ENCODE measurements around the gene PLEKHG4B.

Gene PLEKHG4B

DNA sequence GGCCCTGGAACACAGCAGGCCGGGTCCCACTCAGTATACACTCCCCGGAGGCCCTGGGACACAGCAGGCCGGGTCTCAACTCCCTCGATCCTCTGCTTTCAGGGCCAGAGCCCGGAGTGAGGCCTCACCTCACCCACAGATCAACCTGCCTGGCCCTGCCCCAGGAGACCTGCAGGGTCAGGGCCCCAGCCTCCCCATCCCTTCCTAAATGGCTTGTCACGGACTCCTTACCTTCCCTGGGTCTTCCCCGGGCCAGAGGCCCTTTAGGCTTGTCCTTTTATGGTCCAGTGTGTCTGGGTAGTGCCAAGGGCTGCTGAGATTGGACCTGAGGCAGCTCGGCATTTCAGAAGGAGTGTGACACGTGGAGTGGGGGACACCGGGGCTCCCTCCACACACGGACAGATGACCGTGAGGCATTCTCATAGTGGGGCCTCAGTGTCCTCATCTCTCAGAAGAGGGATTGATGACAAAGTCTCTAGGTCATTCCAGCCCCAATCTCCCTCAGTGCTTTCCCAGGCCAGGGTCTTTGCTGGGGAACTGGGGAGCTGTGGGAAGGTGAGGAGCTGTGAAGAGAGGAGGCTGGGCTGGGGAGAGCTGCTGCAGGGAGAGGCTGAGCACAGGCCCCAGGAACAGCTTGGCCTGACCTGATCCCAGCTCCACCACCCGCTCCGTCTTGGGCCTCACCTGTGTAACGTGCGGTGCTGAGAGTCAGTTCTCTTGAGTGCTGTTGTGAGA is 18.0 kb upstream of the PLEKHG4B start:
- no peak overlapping the region for H3K4me3 ChIP-seq (ENCODE audit: low read depth, low read length)
- DNase-seq (ENCODE audit: low read depth): no peak
- TF ChIP-seq, protein P1, sequence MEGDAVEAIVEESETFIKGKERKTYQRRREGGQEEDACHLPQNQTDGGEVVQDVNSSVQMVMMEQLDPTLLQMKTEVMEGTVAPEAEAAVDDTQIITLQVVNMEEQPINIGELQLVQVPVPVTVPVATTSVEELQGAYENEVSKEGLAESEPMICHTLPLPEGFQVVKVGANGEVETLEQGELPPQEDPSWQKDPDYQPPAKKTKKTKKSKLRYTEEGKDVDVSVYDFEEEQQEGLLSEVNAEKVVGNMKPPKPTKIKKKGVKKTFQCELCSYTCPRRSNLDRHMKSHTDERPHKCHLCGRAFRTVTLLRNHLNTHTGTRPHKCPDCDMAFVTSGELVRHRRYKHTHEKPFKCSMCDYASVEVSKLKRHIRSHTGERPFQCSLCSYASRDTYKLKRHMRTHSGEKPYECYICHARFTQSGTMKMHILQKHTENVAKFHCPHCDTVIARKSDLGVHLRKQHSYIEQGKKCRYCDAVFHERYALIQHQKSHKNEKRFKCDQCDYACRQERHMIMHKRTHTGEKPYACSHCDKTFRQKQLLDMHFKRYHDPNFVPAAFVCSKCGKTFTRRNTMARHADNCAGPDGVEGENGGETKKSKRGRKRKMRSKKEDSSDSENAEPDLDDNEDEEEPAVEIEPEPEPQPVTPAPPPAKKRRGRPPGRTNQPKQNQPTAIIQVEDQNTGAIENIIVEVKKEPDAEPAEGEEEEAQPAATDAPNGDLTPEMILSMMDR (IDR thresholded peaks at IDR 0.05; ENCODE audit: control insufficient read depth, extremely low read depth, insufficient read depth): no peak

DNA sequence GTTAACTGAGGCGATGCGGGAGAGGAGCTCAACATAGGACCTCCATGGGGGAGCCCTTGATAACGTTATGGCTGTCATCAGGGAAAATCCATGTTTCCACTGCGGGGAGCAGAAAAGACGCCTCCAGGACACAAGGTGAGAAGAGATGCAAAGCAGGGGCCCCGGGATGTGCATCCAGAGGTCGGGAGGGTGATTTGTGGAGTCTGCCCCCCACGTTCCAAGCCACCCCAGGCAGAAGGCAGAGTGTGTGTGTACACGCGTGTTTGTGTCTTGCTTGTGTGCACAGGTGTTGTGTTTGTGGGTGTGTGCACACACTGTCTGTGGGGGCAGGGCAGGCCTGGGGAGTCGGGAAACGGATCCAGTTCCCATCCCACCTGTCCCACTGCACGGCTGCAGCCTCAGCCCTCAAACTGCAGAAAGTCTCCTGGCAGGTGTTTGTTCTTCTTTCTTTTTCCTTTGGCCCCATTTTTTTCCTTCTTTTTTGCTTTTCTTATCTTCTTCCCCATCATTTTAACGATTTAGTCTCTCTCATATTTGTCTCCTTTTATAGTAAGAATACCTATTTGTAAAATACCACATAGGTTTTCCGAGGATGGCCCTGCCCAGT is 17.4 kb upstream of the PLEKHG4B start:
- TF ChIP-seq, protein P1 (IDR thresholded peaks at IDR 0.05; ENCODE audit: control insufficient read depth, extremely low read depth, insufficient read depth): no peak
- H3K4me3 ChIP-seq (ENCODE audit: low read depth, low read length): no peak overlapping the region
- no peak for DNase-seq (ENCODE audit: low read depth)

DNA sequence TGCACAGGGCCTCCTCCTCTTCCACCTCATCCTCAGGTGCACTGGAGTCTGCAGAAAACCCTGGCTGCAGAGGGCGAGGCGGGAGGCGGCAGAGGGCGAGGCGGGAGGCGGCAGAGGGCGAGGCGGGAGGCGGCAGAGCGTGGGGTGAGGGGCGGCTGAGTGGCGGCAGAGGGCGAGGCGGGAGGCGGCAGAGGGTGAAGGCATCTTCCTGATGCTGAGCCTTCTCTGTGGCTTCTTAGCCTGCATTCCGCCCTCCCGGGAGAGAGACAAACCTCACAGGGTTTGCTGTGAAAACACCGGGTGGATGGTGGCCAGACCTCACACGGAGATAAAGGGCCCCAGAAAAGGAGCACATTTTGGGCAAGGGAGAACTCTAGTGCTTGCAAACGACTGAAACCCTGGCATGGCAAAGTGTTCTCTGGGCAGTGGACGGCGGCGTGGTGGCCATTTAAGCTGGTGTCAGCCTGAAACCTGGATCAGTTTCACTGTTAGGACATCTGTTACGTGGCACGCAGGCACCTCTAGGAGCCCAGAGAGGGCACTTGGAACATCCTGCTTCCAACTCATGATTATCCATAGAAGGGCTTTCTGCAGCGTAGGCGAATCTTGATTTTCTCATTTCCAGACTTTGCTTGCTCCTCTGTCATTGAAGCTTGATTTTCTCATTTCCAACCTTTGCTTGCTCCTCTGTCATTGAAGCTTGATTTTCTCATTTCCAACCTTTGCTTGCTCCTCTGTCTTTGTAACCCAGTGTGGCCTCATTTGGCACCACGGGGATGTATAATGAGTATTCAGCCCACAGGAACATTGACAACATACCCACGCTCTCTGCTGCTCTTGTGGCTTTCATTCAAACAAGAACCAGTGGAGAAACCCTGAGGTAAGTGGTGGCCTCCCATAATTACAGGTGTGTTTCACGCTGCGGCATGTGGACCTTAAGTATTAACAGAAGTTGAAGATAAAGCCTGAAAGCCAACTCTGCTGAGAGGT is 16.3 kb upstream of the PLEKHG4B start:
- TF ChIP-seq, protein P1 (IDR thresholded peaks at IDR 0.05; ENCODE audit: control insufficient read depth, extremely low read depth, insufficient read depth): no peak
- no peak for DNase-seq (ENCODE audit: low read depth)
- H3K4me3 ChIP-seq (ENCODE audit: low read depth, low read length): no peak overlapping the region

DNA sequence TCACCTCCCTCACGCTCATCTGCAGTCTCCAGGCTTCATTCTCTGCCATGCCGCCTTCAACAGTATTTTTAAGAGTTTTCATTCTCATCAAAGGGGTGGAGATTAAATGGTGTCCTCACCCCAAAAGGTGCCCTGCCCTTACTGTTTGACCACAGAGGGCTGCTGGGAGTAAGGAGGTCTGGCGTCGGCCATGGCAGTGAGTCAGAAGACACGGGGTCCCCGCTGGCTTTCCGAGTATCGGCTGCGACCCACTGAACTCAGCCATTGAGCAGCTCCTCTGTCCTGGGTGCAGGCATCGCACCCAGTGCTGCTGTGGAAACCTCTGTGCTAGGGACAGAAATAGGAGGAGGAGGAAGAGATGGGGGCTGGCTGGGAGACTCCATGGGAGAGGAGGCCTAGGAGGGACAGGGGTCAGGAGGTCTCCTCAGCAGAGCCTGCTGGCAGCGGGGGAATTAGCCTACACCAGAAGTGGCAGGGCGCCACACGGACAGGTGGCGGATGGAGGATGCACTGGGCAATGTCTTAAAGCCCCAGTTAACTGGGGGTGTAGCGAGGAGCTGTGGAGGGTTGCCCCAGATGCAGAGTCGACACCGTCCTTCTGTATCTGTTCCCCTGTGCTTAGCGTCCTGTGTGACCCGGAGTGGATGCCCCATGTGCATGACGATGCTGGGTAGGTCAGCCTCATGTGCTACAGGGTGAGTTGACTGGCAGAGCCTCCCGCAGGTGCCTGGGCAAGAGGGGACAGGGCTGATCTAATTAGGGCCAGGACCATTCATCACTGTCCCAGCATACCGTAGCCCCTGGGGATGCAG is 15.4 kb upstream of the PLEKHG4B start:
- TF ChIP-seq, protein P1 (IDR thresholded peaks at IDR 0.05; ENCODE audit: control insufficient read depth, extremely low read depth, insufficient read depth): no peak
- no peak overlapping the region for H3K4me3 ChIP-seq (ENCODE audit: low read depth, low read length)
- no peak for DNase-seq (ENCODE audit: low read depth)

DNA sequence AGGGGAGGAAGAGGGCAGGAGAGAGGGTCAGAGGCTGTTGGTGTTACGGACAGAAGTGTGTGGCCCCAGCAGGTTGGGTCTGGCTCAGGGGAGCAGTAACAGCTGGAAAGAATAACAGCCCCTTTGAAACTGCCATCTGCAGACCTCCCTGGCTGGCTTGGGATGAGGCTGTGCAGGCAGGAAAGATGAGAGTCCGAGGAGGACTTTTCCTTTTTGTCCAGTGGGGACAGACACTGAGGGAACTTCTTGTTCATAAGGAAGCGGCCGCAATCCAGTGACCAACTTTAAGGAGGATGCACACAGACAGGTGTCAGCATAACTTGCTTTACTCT is 14.8 kb upstream of the PLEKHG4B start:
- TF ChIP-seq, protein P1 (IDR thresholded peaks at IDR 0.05; ENCODE audit: control insufficient read depth, extremely low read depth, insufficient read depth): no peak
- no peak overlapping the region for H3K4me3 ChIP-seq (ENCODE audit: low read depth, low read length)
- no peak for DNase-seq (ENCODE audit: low read depth)

DNA sequence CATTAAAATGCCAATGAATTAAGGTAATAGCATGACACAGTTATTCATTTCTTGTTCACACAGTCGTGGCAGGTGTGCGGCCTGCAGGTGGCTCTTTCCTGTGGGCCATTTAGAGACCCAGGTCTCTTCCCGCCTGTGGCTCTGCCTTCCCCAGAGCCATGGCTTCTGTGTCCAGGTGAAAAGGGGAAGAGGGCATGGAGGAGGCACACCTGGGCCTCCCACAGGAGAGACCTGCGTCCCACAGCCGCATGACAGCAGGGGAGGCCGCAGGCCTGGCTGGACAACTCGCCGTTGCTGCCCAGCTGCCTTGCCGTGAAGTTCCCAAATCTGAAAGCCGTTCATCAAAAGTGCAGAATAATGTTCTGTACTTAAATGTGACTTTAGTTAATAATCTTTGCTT is 14.4 kb upstream of the PLEKHG4B start:
- DNase-seq (ENCODE audit: low read depth): no peak
- H3K4me3 ChIP-seq (ENCODE audit: low read depth, low read length): no peak overlapping the region
- TF ChIP-seq, protein P1 (IDR thresholded peaks at IDR 0.05; ENCODE audit: control insufficient read depth, extremely low read depth, insufficient read depth): no peak
